GM18502 (cell line): Measurements from ENCODE around the gene TLR3.

Experiments
- ATAC-seq: cut with Tn5 transposase; IDR thresholded peaks from one replicate; pipeline ENCODE4 v1.9.1; 2021; ENCODE audit warnings: mild to moderate bottlenecking; ENCODE audit not compliant: unreplicated experiment, poor library complexity

TLR3 gene

DNA sequence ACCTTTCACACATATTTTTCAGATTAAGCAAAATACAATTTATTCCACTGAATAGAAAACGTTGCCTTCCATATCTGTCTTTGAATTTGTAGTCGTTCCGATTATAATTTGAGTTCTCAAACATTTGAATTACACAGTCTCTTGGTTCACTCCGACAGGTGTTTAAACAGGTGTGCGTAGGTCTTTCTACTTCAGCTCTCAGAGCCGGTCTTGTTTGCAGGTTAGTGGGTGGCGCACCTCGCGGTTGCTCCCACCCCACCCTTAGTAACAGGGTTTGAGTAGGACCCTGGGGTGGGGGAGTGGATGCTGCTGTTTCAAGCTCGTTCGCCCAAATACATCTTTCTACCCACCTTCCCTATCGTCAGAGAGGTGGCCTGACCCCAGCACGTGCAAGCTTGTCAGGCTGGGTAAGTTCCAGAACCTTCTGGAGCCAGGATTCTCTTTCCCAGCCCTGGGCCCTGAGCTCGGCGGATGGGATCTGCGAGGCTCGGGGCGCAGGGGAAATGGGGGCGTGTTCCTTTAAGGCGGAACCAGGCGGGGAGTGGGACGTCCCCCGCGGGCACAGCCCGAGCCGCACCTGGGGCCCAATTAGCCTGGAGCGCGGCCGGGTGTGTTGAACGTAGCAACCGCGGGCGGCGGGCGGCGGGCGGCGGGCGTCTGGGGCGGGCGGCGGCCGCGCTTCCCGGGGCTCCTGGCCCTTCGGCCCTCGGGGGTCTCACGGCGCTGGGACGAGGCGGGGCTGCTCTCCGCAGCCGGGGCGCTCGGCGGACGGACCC lies 35.3 kb downstream of the TLR3 start, which contains the start of gene FAM149A:
Gene FAM149A (plus strand): TSS at position 591 of the 776 bp plus-strand sequence.
- peak; percentile 86 for ATAC-seq

DNA sequence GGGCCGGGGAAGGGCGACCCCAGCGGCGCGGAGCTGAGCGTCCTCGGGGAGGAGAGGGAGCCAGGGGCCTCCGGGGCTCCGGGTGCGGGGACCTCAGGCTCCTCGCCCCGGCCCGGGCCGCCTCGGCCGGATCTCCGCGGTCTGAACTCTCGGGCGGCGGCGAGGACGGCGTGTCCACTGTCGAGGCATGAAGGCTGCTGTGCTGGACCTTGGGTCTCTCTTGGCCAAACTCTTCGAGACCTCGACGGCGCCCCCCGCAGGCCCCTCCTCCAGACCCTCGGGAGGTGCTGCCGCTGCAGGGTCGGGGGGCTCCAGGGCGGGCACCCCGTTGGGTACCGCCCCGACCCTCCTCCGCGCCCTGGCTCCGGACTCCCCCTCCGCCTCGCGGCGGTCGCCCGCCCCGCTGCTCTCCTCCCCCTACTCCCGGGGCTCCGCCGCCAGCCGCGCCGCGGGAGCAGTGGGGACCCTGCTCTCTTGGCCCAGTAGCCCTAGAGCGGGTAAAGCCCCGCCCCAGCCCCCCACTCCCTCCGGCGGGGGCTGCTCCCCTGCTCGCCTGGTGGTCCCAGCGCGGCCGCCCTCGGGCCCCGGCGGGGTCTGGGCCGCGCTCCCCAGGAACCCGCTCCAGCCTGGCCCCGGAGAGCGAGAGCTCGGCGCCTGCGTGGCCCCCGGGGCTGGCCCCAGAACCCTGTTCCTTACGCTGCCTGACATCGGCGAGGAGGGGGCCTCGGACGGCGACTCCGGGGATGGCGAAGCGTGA lies 36.1 kb downstream of the TLR3 start:
- ATAC-seq, result peak; percentile 39

- ATAC-seq, result peak; percentile 18
Observed at GRCh38 chr4:186105647-186106321, 36.8 kb downstream of the TLR3 start.

- no peak for ATAC-seq
Observed at GRCh38 chr4:186107947-186108346, 39.0 kb downstream of the TLR3 start.

DNA sequence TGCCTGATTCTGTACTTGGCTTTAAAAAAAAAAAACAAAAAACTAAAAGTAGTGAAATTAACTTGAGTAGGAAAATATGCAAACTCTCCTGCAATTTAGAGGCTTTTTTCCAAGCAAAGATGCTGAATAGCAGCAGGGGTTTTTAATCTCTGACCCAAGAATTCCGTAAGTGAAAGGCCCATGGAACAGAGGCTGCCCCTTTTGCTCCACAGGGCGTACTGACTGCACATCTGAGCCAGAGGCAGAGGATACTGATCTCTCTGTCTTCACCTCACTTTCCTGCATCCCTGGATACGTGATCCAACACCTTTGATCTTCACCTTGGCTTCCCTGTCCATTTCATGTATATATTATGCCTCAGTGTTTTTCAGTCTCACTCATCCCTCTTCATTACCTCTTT lies 39.4 kb downstream of the TLR3 start:
- ATAC-seq, result no peak

GRCh38 chr4:186109245-186109644 lies 40.3 kb downstream of the TLR3 start:
- no peak for ATAC-seq

DNA sequence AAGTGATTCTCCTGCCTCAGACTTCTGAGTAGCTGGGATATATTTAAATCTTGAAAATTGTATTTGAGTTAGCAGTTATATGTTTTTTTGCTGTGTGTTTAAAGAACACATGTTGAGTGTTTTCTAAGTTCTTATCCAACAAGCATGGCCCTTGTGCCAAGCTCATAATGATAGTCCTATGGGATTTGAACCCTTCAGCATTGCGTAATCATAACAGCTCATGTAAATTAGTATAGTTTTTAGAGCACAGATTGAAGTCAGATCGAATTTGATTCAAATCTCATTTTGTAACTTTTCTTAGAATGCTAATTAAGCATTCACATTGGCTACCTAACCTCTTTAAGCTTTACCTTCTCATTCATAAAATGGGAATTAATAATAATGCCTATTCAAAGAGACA lies 47.7 kb downstream of the TLR3 start:
- ATAC-seq, result no peak

GRCh38 chr4:186118582-186118981 lies 49.6 kb downstream of the TLR3 start:
- ATAC-seq, result no peak

GRCh38 chr4:186121057-186121456 lies 52.1 kb downstream of the TLR3 start:
- ATAC-seq, result no peak

GRCh38 chr4:186128842-186129241 lies 59.9 kb downstream of the TLR3 start:
- no peak for ATAC-seq

DNA sequence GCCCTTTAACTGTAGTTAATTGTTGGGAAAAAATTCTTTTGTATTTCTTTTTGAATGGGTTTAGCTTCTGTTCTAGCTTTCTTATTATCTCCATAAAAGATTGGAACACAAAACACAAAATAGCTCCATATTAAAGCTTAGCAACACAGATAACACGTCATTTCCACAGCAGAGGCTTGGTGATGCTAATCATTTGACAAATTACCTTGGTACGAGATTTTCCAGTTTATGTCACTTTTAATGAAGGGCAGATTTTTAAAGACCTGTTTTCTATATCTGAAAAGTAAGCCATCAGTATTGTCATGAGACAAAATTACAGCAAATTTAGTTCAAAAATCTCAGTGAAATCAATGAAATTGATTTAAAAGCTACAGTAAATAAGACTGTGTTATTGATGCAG lies 63.0 kb downstream of the TLR3 start:
- ATAC-seq, result no peak

DNA sequence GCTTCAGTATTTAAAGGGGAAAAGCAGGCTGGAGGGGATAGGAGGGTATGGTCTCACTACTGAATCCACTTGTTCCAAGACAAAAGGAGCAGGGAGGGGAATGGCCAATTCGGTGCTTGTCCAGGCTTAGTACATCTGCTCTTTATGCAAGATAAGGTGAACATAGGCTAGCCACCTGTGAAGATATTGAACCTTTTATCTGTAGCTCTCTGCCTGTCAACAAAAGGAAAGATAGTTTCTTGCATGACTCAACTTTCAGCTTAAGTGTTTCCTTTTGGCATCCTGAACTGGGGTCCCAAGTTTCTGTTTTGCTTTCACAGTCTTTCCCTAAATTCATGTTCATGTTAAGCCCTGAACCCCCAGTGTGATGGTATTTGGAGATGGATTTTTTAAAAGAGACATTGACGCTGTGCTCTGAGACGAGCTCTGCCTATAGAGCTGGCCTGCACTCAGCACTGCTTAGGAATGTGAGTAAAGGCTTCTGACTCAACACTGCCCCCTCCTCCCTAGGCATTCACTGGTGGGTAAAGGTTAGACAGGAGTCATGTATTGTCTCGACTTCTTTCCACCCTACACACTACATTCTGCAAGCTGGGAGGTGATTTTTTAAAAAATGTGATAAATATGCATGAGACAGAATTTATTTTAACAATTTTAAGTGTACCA lies 63.8 kb downstream of the TLR3 start:
- peak; percentile 33 for ATAC-seq

DNA sequence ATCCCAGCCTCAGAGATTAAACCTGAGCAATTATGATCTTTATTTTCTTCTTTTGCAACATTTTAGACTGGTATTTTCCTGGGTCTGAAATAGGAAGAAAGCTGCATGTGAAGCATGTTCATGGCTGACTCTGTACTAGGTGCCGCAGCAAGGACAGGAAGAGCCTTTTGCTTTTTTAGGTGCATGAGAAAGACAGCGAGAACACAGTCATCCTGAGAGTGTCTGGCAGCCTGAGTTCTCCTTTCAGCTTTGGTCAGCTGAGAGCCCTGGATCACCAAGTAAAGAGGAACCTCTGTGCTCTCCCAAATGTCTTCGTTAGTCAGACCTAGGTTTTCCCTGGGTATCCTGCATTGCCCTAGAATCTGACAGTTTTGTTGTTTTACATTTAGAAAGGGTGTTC lies 65.3 kb downstream of the TLR3 start:
- ATAC-seq, result peak; percentile 98

- ATAC-seq, result no peak
Observed at GRCh38 chr4:186134861-186135260, 65.9 kb downstream of the TLR3 start.

DNA sequence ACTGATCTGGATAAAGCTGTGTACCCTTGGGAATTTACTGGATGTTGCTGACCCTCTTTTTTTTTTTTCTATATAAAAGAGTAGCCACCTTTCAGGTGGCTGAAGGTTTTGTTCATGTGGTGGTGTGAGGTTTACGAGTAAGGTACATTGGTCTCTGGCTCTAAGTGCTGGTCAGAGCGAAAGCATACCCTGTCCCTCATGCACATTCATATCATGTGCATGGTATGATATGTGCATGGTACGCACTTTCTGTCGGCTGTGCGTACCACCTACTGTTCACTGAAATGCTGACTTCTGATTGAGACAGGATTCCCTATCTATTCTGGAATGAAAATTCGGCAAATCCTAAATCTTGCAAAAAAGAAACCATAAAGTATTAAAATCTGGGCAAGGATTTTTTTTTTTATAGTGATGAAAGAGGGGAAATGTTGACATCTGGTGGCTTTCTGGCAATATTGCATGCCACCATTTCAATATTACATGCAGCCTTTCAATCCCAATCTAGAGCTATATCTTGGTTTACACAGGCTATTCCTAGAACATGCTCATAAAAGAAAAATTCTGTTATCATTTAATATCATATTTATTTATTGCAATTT lies 68.3 kb downstream of the TLR3 start:
- peak; percentile 44 for ATAC-seq
